ENCODE data around the gene MAGOHB. TPM values are rescaled to one million over a fixed set of nuclear protein-coding genes. Genes with fewer than 3 reads are reported as not detected.

Gene MAGOHB
- total RNA-seq, 4 donors from 2014 or later = 10.2 to 29.7 (median 11.8) TPM

DNA sequence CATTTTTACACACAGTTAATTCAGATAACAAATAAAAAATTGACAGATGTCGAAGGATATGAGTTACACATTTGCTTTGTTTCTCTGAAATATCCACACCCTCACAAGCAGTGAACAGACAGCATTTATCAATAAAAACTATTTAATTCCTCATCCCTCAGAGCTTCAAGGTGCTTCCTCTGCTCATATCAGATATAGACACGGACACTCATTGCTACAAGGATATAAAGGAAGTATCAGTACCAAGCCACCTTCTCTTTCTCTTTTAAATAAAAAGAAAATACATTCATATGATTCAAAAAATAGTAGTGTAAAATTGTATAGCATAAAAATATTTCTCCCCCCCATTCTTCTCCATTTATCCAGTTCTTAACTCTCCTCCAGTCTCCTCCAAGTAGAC is 21.9 kb upstream of the MAGOHB start:
- no peaks in the 10 kb centered on the region for H3K36me3 ChIP-seq
- H3K9me3 ChIP-seq = no peaks in the 10 kb centered on the region
- H3K27me3 ChIP-seq = peaks cover 4% of the 10 kb centered on the region
- no peak overlapping the region for H3K4me3 ChIP-seq
- no peaks in the 10 kb centered on the region for H3K4me1 ChIP-seq
- ATAC-seq = no peak
- no peak overlapping the region for H3K27ac ChIP-seq
- WGBS, 2 donors (ENCODE audit: low coverage in 1 of 2) = 71 to 81% methylated on average over 2 of the region's 2 CpGs
- no peak for TF ChIP-seq POLR2A (IDR thresholded peaks at IDR 0.05)
- TF ChIP-seq, protein P1, sequence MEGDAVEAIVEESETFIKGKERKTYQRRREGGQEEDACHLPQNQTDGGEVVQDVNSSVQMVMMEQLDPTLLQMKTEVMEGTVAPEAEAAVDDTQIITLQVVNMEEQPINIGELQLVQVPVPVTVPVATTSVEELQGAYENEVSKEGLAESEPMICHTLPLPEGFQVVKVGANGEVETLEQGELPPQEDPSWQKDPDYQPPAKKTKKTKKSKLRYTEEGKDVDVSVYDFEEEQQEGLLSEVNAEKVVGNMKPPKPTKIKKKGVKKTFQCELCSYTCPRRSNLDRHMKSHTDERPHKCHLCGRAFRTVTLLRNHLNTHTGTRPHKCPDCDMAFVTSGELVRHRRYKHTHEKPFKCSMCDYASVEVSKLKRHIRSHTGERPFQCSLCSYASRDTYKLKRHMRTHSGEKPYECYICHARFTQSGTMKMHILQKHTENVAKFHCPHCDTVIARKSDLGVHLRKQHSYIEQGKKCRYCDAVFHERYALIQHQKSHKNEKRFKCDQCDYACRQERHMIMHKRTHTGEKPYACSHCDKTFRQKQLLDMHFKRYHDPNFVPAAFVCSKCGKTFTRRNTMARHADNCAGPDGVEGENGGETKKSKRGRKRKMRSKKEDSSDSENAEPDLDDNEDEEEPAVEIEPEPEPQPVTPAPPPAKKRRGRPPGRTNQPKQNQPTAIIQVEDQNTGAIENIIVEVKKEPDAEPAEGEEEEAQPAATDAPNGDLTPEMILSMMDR (IDR thresholded peaks at IDR 0.05) = no peak
- TF ChIP-seq EP300 (IDR thresholded peaks at IDR 0.05) = no peak
- no peak for TF ChIP-seq POLR2AphosphoS5 (IDR thresholded peaks at IDR 0.05)

DNA sequence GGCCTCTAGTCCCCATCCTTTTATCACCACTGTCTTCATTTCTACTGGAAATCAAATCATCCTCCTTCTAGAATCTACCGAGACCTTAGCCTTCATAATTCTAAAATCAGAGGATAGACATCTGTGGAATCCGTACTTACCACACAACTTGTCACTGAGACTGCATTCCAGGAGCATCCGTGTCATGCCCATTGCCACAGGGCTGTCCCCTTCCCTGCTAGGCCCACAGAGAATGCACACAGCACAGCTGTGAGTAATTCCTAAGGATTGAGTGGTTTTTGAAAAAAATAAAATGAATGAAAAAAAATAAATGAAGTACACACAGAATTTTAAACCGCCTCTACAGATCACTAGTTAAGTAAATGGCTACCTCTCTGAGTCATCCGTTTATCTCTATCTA is 21.0 kb upstream of the MAGOHB start:
- Histone ChIP-seq H3K4me3 (no peak overlapping the region), H3K36me3 (no peaks in the 10 kb centered on the region), H3K27ac (no peak overlapping the region), H3K27me3 (no peaks in the 10 kb centered on the region), H3K4me1 (no peaks in the 10 kb centered on the region), H3K9me3 (no peaks in the 10 kb centered on the region)
- TF ChIP-seq POLR2AphosphoS5 (IDR thresholded peaks at IDR 0.05) (no peak), POLR2A (IDR thresholded peaks at IDR 0.05) (no peak), EP300 (IDR thresholded peaks at IDR 0.05) (no peak)
- TF ChIP-seq, protein P1 (IDR thresholded peaks at IDR 0.05) = no peak
- ATAC-seq = no peak
- WGBS, 2 donors (ENCODE audit: low coverage in 1 of 2) = 87 to 91% methylated on average over 4 to 5 of the region's 5 CpGs

DNA sequence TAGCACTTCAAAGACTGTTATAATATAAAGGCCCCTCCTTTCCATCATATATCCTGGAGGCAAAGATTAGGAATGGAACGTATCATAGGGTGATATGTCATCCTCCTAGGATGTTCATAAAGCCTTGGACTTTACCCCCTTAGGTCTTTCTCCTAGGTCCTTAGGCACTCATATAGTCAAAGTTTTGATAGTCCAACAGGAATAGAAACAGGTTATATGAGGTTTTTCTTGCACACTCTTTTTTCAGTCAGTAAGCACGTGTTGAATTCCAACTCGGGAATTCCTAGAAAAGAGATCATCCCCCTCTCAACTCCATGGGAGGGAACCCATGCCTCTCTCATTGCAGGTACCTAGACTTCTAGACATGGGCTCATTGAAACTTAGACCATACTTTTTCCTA is 20.1 kb upstream of the MAGOHB start:
- no peak overlapping the region for H3K4me3 ChIP-seq
- no peaks in the 10 kb centered on the region for H3K36me3 ChIP-seq
- H3K27ac ChIP-seq = no peak overlapping the region
- WGBS, 2 donors (ENCODE audit: low coverage in 1 of 2) = 68 to 79% methylated on average over 3 of the region's 3 CpGs
- no peak for ATAC-seq
- H3K27me3 ChIP-seq = no peaks in the 10 kb centered on the region
- TF ChIP-seq, protein P1 (IDR thresholded peaks at IDR 0.05) = no peak
- H3K4me1 ChIP-seq = no peaks in the 10 kb centered on the region
- H3K9me3 ChIP-seq = no peaks in the 10 kb centered on the region

DNA sequence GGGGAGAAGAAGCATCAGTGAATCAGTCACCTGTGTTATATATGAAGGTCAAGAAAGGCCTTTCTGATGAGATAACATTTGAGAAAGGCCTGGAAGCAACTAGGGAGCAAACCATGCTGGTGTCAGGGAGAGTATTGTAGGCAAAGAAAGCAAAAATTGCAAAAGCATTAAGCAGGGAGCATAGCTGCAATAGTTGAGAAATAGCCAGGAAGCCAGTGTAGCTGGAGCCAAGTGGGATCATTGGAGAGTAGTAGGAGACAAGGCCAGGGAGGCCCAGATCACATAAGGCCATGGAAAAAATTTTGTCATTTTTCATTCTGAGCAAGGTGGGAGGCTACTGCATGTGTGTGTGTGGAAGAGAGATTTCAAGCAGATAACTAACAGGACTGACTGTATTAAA is 18.8 kb upstream of the MAGOHB start:
- H3K4me3 ChIP-seq = no peak overlapping the region
- H3K9me3 ChIP-seq = no peaks in the 10 kb centered on the region
- H3K27ac ChIP-seq = no peak overlapping the region
- no peaks in the 10 kb centered on the region for H3K36me3 ChIP-seq
- peak; percentile 28 for ATAC-seq
- no peaks in the 10 kb centered on the region for H3K27me3 ChIP-seq
- no peaks in the 10 kb centered on the region for H3K4me1 ChIP-seq
- no peak for TF ChIP-seq POLR2AphosphoS5 (IDR thresholded peaks at IDR 0.05)
- no peak for TF ChIP-seq EP300 (IDR thresholded peaks at IDR 0.05)
- TF ChIP-seq, protein P1 (IDR thresholded peaks at IDR 0.05) = no peak
- no peak for TF ChIP-seq POLR2A (IDR thresholded peaks at IDR 0.05)

DNA sequence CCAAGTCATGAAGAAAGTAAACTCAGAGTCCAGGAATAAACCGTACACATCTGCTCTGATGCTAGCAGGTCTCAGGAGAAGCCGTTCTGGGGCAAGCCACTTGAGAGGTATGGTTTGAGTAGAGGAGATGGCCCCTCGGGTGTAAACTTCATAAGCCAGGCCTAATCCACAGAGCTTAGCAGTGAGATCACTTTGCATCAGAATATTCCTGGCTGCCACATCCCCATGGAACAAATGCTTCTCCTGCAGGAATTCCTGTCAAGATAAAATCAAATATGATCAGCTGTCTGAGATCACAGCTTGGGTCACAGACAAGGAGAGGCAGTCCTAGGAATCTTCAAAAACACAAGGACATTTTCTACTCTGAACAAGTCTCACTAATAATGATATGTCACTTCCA is 11.2 kb upstream of the MAGOHB start:
- WGBS, 2 donors (ENCODE audit: low coverage in 1 of 2) = 61 to 76% methylated on average over 3 of the region's 3 CpGs
- no peak for TF ChIP-seq EP300 (IDR thresholded peaks at IDR 0.05)
- Histone ChIP-seq H3K27me3 (peaks cover 2% of the 10 kb centered on the region), H3K36me3 (no peaks in the 10 kb centered on the region), H3K9me3 (no peaks in the 10 kb centered on the region), H3K4me3 (no peak overlapping the region), H3K27ac (no peak overlapping the region), H3K4me1 (no peaks in the 10 kb centered on the region)
- no peak for ATAC-seq

DNA sequence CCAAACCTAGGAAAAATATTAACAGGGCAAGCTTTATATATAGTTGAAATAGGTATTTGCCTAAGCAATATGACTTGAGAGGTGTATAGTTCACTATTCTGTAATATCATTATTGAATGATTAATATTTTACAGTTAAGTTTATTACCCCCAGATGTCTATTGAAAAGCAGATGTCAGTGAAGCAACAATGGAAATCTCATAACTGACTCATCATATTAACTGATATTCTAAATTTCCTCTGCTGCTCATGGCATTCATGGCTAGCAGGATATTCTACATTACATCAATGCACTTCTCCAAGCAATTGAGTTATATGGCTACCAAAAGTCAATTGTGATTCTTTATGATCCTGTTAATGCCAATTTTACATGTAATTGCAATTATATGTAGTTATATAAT is 9.7 kb upstream of the MAGOHB start:
- no peak overlapping the region for H3K27ac ChIP-seq
- ATAC-seq = no peak
- no peaks in the 10 kb centered on the region for H3K36me3 ChIP-seq
- H3K4me1 ChIP-seq = no peaks in the 10 kb centered on the region
- TF ChIP-seq POLR2AphosphoS5 (IDR thresholded peaks at IDR 0.05) (no peak), POLR2A (IDR thresholded peaks at IDR 0.05) (no peak), EP300 (IDR thresholded peaks at IDR 0.05) (no peak)
- TF ChIP-seq, protein P1 (IDR thresholded peaks at IDR 0.05) = no peak
- peaks cover 4% of the 10 kb centered on the region for H3K27me3 ChIP-seq
- H3K4me3 ChIP-seq = no peak overlapping the region
- no peaks in the 10 kb centered on the region for H3K9me3 ChIP-seq

Measured in gastroesophageal sphincter (tissue), 4 donors.